A204.1 (cell line): ENCODE data around the gene NOS1AP.
"Not testable (repeated sequence)": the region's sequence is repeated elsewhere in the genome, so short reads cannot be mapped to it uniquely, and the experiment has no call there.

Source experiments
- FAIRE-seq: peaks from 2 replicates; lab custom pipeline; 2012; peaks lifted over from hg19 to GRCh38; lab: Jason Lieb, UNC

NOS1AP gene

GRCh38 chr1:162195567-162195966 is 126.1 kb downstream of the NOS1AP start:
- no peak for FAIRE-seq

- FAIRE-seq, result no peak
Observed at GRCh38 chr1:162196387-162196786, 126.9 kb downstream of the NOS1AP start.

- FAIRE-seq, result no peak
Observed at GRCh38 chr1:162197041-162197531, 127.6 kb downstream of the NOS1AP start.

GRCh38 chr1:162197615-162198421 is 128.3 kb downstream of the NOS1AP start:
- no peak for FAIRE-seq

- FAIRE-seq, result no peak
Observed at GRCh38 chr1:162200096-162200847, 130.8 kb downstream of the NOS1AP start.

- not testable (repeated sequence) for FAIRE-seq
Observed at GRCh38 chr1:162201062-162201461, 131.6 kb downstream of the NOS1AP start.

- FAIRE-seq, result no peak
Observed at GRCh38 chr1:162204129-162204822, 134.8 kb downstream of the NOS1AP start.

GRCh38 chr1:162204823-162205155 is 135.3 kb downstream of the NOS1AP start:
- FAIRE-seq, result no peak

- FAIRE-seq, result no peak
Observed at GRCh38 chr1:162206300-162206699, 136.8 kb downstream of the NOS1AP start.

- FAIRE-seq, result no peak
Observed at GRCh38 chr1:162206749-162207635, 137.5 kb downstream of the NOS1AP start.

- no peak for FAIRE-seq
Observed at GRCh38 chr1:162207862-162208261, 138.4 kb downstream of the NOS1AP start.

GRCh38 chr1:162210196-162210595 is 140.7 kb downstream of the NOS1AP start:
- FAIRE-seq, result no peak

GRCh38 chr1:162212713-162213112 is 143.2 kb downstream of the NOS1AP start:
- no peak for FAIRE-seq

GRCh38 chr1:162213281-162213912 is 143.9 kb downstream of the NOS1AP start:
- FAIRE-seq, result no peak

GRCh38 chr1:162214202-162214601 is 144.7 kb downstream of the NOS1AP start:
- FAIRE-seq, result no peak

- FAIRE-seq, result no peak
Observed at GRCh38 chr1:162215902-162216301, 146.4 kb downstream of the NOS1AP start.

- FAIRE-seq, result no peak
Observed at GRCh38 chr1:162216604-162217003, 147.1 kb downstream of the NOS1AP start.

- no peak for FAIRE-seq
Observed at GRCh38 chr1:162217706-162218105, 148.2 kb downstream of the NOS1AP start.

GRCh38 chr1:162218546-162218945 is 149.1 kb downstream of the NOS1AP start:
- FAIRE-seq, result no peak

- no peak for FAIRE-seq
Observed at GRCh38 chr1:162218975-162219374, 149.5 kb downstream of the NOS1AP start.

GRCh38 chr1:162219461-162219860 is 150.0 kb downstream of the NOS1AP start:
- no peak for FAIRE-seq
